IPS DF 6.9 (cell line): ENCODE measurements around the gene NOXA1.

ENCODE experiments used
- DNase-seq: peaks from one replicate; pipeline ENCODE4 v3.0.0-alpha.2; 2013; ENCODE audit warnings: low read depth, low spot score
- H3K27ac ChIP-seq: one replicate; pipeline ENCODE4 v1.5.1; 2013; ENCODE audit warnings: low read length, control low read depth
- H3K27me3 ChIP-seq: 2 replicates; pipeline ENCODE4 v1.6.1; 2013; ENCODE audit warnings: mild to moderate bottlenecking, low read length; ENCODE audit not compliant: control insufficient read depth, insufficient read depth
- H3K36me3 ChIP-seq: 2 replicates; pipeline ENCODE4 v1.6.1; 2013; ENCODE audit warnings: low read length; ENCODE audit not compliant: control insufficient read depth, insufficient read depth
- H3K4me1 ChIP-seq: 2 replicates; pipeline ENCODE4 v1.6.1; 2013; ENCODE audit warnings: low read length; ENCODE audit not compliant: control insufficient read depth, insufficient read depth
- H3K4me3 ChIP-seq: 2 replicates; pipeline ENCODE4 v1.5.1; 2013; ENCODE audit warnings: mild to moderate bottlenecking, low read length
- H3K9me3 ChIP-seq: 2 replicates; pipeline ENCODE4 v1.6.1; 2013; ENCODE audit warnings: low read length, inconsistent platforms; ENCODE audit not compliant: control insufficient read depth, insufficient read depth
- WGBS: extraction: QIAGEN DNeasy Blood & Tissue Kit; methylation state at CpG from one replicate; pipeline ENCODE4 v1.1.7; 2013; ENCODE audit warnings: mixed read lengths, missing lambda C conversion rate; ENCODE audit not compliant: insufficient read length, insufficient coverage; 5-methylcytosine and 5-hydroxymethylcytosine counted together

NOXA1 gene

GRCh38 chr9:137429974-137430722 is 7.0 kb downstream of the NOXA1 start:
- H3K27ac ChIP-seq: no peak overlapping the region
- no peaks in the 10 kb centered on the region for H3K36me3 ChIP-seq
- DNase-seq: no peak
- no peaks in the 10 kb centered on the region for H3K27me3 ChIP-seq
- H3K4me1 ChIP-seq: peaks cover 2% of the 10 kb centered on the region
- H3K9me3 ChIP-seq: no peaks in the 10 kb centered on the region
- no CpG with 5 or more reads among the region's 34 CpGs for WGBS
- no peak overlapping the region for H3K4me3 ChIP-seq

DNA sequence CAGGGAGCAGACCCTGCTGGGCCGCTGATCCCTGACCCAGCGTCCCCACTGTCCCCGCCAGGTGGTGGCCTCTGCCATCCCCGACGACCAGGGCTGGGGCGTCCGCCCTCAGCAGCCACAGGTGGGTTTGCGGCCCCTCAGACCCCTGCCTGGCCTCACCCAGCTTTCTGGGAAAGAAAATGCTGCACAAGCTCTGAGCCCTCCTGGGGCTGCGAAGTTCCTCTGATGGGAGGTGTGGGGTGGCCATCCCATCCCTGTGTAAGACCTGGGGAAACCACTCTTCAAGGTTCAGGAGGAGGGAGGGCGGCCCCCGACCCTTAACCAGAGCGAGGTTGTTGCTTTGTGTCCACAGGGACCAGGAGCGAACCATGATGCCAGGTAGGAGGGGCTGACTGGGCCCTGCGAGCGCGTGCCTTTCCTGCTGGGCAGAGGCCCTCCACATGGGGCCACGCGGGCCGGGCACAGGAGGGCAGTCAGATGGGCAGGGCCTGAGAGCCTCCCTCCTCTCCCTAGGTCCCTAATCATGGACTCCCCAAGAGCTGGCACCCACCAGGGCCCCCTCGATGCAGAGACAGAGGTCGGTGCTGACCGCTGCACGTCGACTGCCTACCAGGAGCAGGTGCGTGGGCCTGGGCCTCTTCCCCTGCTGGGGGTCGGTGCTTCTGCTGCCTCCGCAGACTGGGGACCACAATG is 7.7 kb downstream of the NOXA1 start:
- Histone ChIP-seq H3K27me3 (no peaks in the 10 kb centered on the region), H3K9me3 (no peaks in the 10 kb centered on the region), H3K36me3 (no peaks in the 10 kb centered on the region), H3K4me3 (no peak overlapping the region), H3K4me1 (peaks cover 2% of the 10 kb centered on the region), H3K27ac (no peak overlapping the region)
- no CpG with 5 or more reads among the region's 27 CpGs for WGBS
- no peak for DNase-seq

- Histone ChIP-seq H3K36me3 (no peaks in the 10 kb centered on the region), H3K4me3 (no peak overlapping the region), H3K27ac (no peak overlapping the region), H3K9me3 (no peaks in the 10 kb centered on the region), H3K27me3 (no peaks in the 10 kb centered on the region), H3K4me1 (peaks cover 2% of the 10 kb centered on the region)
- no peak for DNase-seq
- WGBS: no CpG with 5 or more reads among the region's 21 CpGs
Measured at GRCh38 chr9:137431416-137431931, 8.3 kb downstream of the NOXA1 start.

DNA sequence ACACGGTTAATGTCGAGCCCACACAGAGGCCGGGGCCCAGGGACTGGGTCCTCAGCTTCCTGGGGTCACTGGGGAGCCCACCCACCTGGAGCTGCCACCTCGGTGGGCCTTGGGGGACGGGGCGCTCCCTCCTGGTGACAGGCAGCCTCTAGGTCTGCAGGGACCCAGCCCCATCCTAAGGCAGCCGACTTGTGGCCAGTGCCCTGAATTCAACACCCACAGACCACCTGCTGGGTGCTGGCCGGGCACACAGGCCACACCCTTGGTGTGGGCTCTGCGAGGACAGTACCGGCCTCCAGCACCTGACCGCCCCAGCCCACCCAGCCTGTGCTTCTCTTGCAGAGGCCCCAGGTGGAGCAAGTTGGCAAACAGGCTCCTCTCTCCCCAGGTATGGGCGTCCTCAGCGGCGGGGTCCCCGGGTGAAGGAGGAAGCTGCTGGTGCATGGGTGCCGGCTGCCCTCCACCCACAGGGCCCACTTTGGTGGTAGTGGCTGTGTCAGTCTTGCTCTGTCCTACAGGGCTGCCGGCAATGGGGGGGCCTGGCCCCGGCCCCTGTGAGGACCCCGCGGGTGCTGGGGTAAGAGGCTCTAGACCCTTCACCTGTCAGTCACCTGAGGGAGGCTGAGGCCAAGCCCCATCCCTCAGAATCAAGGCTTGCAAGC is 9.6 kb downstream of the NOXA1 start:
- Histone ChIP-seq H3K4me1 (peaks cover 2% of the 10 kb centered on the region), H3K9me3 (no peaks in the 10 kb centered on the region), H3K4me3 (no peak overlapping the region), H3K27ac (no peak overlapping the region), H3K36me3 (no peaks in the 10 kb centered on the region), H3K27me3 (no peaks in the 10 kb centered on the region)
- no peak for DNase-seq
- no CpG with 5 or more reads among the region's 20 CpGs for WGBS

- DNase-seq: no peak
- H3K27ac ChIP-seq: no peak overlapping the region
- no peaks in the 10 kb centered on the region for H3K36me3 ChIP-seq
- H3K9me3 ChIP-seq: no peaks in the 10 kb centered on the region
- no peak overlapping the region for H3K4me3 ChIP-seq
- no peaks in the 10 kb centered on the region for H3K27me3 ChIP-seq
- H3K4me1 ChIP-seq: peaks cover 2% of the 10 kb centered on the region
- no CpG with 5 or more reads among the region's 19 CpGs for WGBS
Measured at GRCh38 chr9:137433349-137433915, 10.2 kb downstream of the NOXA1 start.

DNA sequence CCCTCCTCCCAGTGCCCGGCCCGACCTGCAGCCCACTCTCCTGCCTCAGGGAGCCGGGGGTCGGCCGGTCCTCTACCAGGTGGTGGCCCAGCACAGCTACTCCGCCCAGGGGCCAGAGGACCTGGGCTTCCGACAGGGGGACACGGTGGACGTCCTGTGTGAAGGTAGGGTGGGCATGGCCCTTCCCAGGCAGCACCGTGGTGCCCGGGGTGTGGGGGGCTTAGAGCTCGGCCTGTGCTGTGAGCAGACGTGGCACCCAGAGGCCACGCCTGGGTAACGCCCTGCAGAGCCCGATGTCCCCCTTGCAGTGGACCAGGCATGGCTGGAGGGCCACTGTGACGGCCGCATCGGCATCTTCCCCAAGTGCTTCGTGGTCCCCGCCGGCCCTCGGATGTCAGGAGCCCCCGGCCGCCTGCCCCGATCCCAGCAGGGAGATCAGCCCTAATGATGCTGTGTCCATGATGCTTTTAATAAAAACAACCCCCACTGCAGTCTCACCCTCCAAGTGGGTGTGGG is 10.8 kb downstream of the NOXA1 start:
- no peak for DNase-seq
- H3K9me3 ChIP-seq: no peaks in the 10 kb centered on the region
- no CpG with 5 or more reads among the region's 26 CpGs for WGBS
- H3K36me3 ChIP-seq: no peaks in the 10 kb centered on the region
- peaks cover 2% of the 10 kb centered on the region for H3K4me1 ChIP-seq
- H3K27me3 ChIP-seq: no peaks in the 10 kb centered on the region
- no peak overlapping the region for H3K27ac ChIP-seq
- H3K4me3 ChIP-seq: no peak overlapping the region

GRCh38 chr9:137434498-137435380 is 11.5 kb downstream of the NOXA1 start:
- no peak for DNase-seq
- no CpG with 5 or more reads among the region's 43 CpGs for WGBS

GRCh38 chr9:137435381-137435891 is 12.2 kb downstream of the NOXA1 start:
- WGBS: no CpG with 5 or more reads among the region's 20 CpGs
- Histone ChIP-seq H3K4me3 (no peak overlapping the region), H3K27ac (no peak overlapping the region), H3K9me3 (no peaks in the 10 kb centered on the region), H3K4me1 (no peaks in the 10 kb centered on the region; the same call in 1 of the 2 replicates), H3K36me3 (no peaks in the 10 kb centered on the region), H3K27me3 (no peaks in the 10 kb centered on the region)
- no peak for DNase-seq

More at GRCh38 chr9:137434498-137435380, 11.5 kb downstream of the NOXA1 start:
- no peak overlapping the region for H3K27ac ChIP-seq
- H3K4me1 ChIP-seq: peaks cover 2% of the 10 kb centered on the region
- no peaks in the 10 kb centered on the region for H3K36me3 ChIP-seq
- H3K9me3 ChIP-seq: no peaks in the 10 kb centered on the region
- H3K27me3 ChIP-seq: no peaks in the 10 kb centered on the region
- no peak overlapping the region for H3K4me3 ChIP-seq

DNA sequence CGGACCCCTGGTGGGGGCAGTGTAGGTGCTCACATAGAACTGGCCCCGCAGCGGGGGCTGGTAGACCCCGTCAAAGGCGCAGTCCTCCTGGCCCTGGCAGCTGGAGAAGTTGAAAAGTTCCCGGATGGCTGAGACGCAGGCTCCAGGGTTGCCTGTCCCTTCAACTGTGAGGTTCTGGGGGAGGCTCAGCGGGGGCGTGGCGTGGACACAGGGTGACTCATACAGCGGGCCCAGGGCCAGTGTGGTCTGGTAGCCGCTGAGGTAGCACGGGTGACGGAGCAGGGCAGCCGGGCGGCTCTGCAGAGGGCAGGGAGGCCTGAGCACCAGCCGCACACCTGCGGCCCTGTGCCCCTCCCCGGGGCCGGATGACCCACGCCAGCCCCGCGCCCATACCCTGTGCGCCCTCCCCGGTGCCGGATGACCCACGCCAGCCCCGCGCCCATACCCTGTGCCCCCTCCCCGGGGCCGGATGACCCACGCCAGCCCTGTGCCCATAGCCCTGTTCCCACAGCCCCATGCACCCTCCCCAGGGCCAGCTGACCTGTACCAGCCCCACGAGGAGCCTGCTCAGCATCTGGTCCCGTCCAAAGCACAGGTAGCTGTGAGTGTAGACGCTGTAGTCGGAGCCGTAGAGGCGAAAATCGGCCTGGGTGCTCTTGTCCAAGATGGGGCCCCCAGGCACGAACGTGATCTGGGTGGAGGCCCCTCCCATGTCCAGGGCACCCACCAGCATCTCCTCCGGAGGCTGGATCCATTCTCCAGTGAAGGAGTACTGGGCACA is 13.0 kb downstream of the NOXA1 start:
- H3K4me1 ChIP-seq: no peaks in the 10 kb centered on the region; the same call in 1 of the 2 replicates
- no peak for DNase-seq
- no CpG with 5 or more reads among the region's 42 CpGs for WGBS

More for the DNA sequence above, 13.0 kb downstream of the NOXA1 start:
- Histone ChIP-seq H3K36me3 (no peaks in the 10 kb centered on the region), H3K4me3 (no peak overlapping the region), H3K9me3 (no peaks in the 10 kb centered on the region), H3K27ac (no peak overlapping the region), H3K27me3 (no peaks in the 10 kb centered on the region)
